ENCODE data around the gene POLR2I.
"Not testable (repeated sequence)": the region's sequence is repeated elsewhere in the genome, so short reads cannot be mapped to it uniquely, and the experiment has no call there.

Gene POLR2I

GRCh38 chr19:36099166-36099785 lies 15.4 kb downstream of the POLR2I start:
- no peak for DNase-seq

- no peak for DNase-seq
These were observed 17.6 kb downstream of the POLR2I start for GRCh38 chr19:36097036-36097435.

DNA sequence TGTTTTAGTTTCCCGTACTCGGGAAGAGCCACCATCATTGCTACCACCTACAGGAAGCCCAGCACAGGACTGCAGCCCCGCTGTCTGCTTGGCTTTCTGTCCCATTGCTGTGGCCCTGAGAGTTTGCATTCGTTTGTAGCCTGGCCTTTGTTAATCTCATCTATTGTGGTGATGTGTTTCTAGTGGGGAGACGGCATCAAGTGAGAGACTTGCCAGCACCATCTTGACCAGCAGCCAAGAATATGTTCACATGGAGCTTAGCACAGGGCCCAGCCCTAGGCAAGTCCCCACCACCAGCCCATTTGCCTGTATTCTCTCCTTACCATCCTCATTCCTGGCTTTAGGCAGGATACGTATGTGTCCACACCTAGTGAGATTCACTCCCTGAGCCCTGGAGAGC lies 21.0 kb downstream of the POLR2I start:
- no peak for DNase-seq

DNA sequence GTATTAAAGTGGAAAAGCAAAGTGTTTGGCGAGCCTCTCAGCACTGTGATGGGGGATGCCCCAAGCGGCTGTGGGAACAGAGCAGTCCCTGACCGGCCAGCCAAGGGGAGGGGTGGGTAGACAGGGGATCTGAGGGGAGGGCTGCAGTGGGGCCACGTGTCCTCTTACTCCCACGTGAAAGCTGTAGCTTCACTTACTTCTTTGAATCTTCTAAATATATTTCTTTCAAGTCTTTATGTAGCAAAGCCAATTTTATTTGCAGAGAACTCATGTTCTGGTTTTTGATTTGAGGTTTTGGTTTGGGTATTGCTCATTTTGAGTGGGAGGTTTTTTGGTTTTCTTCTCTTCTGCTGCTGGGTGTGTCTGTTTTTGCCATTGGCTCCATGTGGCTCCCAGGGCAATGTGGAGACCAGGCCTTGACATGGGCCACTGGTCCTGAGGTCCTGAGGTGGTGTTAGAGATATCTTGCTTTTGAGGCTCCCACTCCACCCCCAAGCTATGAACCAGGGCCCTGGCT lies 21.5 kb downstream of the POLR2I start:
- no peak for DNase-seq

DNA sequence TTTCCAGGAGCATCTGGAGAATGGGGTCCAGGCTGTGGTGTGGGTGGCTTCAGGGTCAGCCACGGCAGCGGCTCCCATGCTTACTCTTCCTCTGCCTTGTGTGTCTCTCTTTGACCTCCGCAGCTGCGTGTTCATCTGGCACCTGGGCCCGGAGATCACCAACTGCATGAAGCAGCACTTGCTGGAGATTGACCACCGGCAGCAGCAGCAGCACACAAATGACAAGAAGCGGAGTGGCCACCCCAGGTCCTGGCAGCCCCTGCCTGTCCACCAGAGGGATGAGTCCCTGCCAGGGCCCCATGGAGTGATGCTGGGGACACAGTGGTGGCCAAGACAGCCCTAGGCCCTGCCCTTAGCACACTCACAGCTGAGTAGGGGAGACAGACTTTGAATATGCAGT lies 22.1 kb downstream of the POLR2I start:
- DNase-seq = no peak

- no peak for DNase-seq
These were observed 23.6 kb downstream of the POLR2I start for GRCh38 chr19:36090910-36091695.

- no peak for DNase-seq
These were observed 24.8 kb downstream of the POLR2I start for GRCh38 chr19:36089847-36090246.

DNA sequence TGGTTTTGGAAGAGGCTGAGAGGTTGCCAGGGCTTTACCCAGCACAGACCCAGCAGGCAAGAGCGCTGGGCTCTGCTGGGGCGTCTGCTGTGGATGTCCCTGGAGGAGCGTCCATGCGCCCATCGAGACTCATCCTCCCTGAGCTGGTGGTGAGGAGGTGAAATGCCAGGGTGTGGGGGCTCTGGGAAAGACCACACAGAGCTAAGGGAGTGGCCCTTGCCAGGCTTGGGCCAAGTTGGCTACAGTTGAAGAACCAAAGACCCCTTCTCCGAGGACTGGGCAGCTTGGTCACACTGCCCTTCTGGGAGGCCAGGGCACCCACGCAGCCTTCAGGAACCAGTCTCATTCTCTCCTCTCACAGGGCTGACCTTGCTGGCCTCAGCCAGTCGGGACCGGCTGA lies 28.3 kb downstream of the POLR2I start:
- no peak for DNase-seq

GRCh38 chr19:36084231-36085009 lies 30.3 kb downstream of the POLR2I start:
- no peak for DNase-seq

GRCh38 chr19:36082916-36083315 lies 31.8 kb downstream of the POLR2I start:
- no peak for DNase-seq

DNA sequence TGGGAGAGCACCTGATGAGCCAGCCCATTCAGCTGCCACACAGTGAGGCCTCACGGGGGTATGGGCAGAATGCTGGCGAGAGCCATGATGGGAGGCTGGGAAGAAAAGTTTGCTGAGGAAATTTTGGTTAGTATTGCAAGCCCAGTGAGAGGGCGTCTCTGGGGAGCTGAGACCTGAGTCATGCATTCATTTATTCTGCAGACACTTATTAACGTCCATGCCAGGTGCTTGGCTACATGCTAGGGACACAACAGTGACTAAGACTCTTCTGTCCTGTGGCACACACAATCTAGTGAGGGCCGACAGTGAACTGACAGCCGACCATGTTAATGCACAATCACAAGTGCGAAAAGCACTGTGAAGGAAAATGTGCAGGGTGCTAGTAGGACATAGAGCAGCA lies 32.8 kb downstream of the POLR2I start:
- DNase-seq = no peak

- no peak for DNase-seq
These were observed 33.3 kb downstream of the POLR2I start for GRCh38 chr19:36081385-36081784.

GRCh38 chr19:36079389-36079945 lies 35.2 kb downstream of the POLR2I start:
- DNase-seq = no peak

DNA sequence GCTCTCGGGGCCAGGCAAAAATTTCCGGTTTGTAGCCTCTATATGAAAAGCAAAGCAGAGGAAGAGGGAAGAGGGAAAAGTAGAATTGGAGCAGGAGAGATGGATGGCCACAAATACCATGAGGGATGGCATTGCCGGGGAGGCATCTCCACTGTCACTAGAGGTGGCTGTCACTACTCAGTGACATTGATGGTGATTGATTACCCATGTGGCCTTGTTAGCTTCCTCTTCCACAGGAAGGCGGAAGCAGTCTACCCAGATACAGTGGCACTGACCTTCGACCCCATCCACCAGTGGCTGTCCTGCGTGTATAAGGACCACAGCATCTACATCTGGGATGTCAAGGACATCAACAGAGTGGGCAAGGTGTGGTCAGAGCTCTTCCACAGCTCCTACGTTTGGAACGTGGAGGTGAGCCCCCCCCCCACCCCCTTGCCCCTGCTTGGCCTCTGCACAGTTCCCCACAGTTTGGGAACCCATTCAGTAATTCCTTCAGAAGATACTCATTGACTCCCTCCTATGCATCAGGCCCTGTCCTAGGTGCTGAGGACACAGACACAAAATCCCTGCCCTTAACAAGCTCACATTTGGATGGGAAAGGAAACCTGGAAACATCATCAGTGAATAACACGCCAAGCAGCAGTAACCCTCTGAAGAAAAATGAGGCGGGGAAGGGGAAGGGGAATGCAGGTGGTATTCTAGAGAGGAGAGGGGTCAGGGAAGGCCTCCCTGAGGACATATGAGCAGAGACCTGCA lies 41.4 kb downstream of the POLR2I start:
- DNase-seq = no peak

GRCh38 chr19:36072081-36072480 lies 42.6 kb downstream of the POLR2I start:
- no peak for DNase-seq

- DNase-seq = not testable (repeated sequence)
These were observed 45.7 kb downstream of the POLR2I start for GRCh38 chr19:36068810-36069499.

DNA sequence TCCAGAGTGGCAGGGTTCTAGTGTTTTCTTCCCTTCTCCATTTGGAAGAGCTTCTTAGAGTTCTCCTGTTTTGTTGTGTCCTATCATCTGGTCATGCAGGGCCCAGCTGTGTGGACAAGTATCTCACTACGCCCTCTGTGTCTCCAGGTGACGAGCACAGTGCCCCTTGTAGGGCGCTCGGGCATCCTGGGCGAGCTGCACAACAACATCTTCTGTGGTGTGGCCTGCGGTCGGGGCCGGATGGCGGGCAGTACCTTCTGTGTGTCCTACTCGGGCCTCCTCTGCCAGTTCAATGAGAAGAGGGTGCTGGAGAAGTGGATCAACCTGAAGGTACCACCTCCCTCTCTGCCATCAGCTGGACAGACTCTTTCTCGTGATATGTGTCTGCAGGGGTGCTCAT lies 47.0 kb downstream of the POLR2I start:
- no peak for DNase-seq

- no peak for DNase-seq
These were observed 49.8 kb downstream of the POLR2I start for GRCh38 chr19:36064826-36065225.

Data from NCI-H2107 (cell line).